ENCODE data around the gene SLC46A1. TPM values are rescaled to one million over a fixed set of nuclear protein-coding genes. Genes with fewer than 3 reads are reported as not detected.

Gene SLC46A1
- polyA plus RNA-seq, 1 donor (not counting 4 experiments of a cell fraction or from before 2014, with no cell fraction given) = 1.9 TPM

DNA sequence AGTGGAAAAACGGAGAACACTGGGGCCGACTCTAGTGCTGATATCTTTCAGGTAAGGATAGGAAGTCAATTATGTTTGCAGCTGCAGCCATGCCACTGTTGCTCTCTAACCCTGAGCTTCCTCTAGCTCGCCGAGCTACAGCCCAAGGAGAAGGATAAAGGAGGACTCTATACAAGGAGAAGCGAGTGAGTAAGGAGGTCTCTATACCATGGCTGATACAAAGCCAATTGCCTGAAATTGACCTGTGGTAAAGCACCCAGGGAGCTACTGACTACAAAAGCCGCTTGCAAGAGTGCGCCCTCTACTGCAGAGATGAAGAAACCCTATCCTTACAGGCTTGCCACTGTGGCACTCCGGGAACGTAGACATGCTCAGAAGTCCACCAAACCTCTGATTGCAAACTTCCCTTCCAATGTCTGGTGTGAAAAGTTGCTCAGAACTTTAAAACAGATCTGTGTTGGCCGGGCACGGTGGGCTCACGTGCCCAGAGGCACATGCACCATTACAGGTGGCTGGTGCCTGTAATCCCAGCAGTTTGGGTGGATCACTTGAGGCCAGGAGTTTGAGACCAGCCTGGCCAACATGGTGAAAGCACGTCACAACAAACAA lies 10.8 kb upstream of the SLC46A1 start:
- H3K27me3 ChIP-seq (ENCODE audit: control insufficient read depth, extremely low read depth, insufficient read depth, low read length) = no peaks in the 10 kb centered on the region
- H3K4me2 ChIP-seq (ENCODE audit: control insufficient read depth, extremely low read depth, insufficient read depth, low read depth, low read length) = no peak overlapping the region
- H3K4me3 ChIP-seq (ENCODE audit: control insufficient read depth in 2 of 3, extremely low read depth in 1 of 3, insufficient read depth in 2 of 3, low read depth in 1 of 3, low read length in 3 of 3) = no peak overlapping the region
- H2AFZ ChIP-seq (ENCODE audit: control insufficient read depth, low read length) = no peak overlapping the region
- DNase-seq (ENCODE audit: low read depth, low spot score) (peak; percentile 46), FAIRE-seq (peak; percentile 95)
- H3K9me1 ChIP-seq (ENCODE audit: control insufficient read depth, extremely low read depth, insufficient read depth, low read length) = no peaks in the 10 kb centered on the region
- no peaks in the 10 kb centered on the region for H3K36me3 ChIP-seq (ENCODE audit: control insufficient read depth in 2 of 2, extremely low read depth in 1 of 2, insufficient read depth in 2 of 2, low read length in 2 of 2)
- H4K20me1 ChIP-seq (ENCODE audit: control insufficient read depth, extremely low read depth, insufficient read depth, low read length) = no peaks in the 10 kb centered on the region
- no peaks in the 10 kb centered on the region for H3K79me2 ChIP-seq (ENCODE audit: control insufficient read depth, insufficient read depth, low read length)
- no peak overlapping the region for H3K27ac ChIP-seq (ENCODE audit: control insufficient read depth, insufficient read depth, low read length)
- H3K9ac ChIP-seq (ENCODE audit: control insufficient read depth, extremely low read depth, insufficient read depth, low read length) = no peak overlapping the region
- dilution Hi-C loops (cut with MboI; ENCODE audit: extremely low pct_ligation_motif_present, low sequenced_read_pairs) = no loop called here
- no peaks in the 10 kb centered on the region for H3K4me1 ChIP-seq (ENCODE audit: control insufficient read depth, extremely low read depth, insufficient read depth, low read length)
- TF ChIP-seq, protein P1, sequence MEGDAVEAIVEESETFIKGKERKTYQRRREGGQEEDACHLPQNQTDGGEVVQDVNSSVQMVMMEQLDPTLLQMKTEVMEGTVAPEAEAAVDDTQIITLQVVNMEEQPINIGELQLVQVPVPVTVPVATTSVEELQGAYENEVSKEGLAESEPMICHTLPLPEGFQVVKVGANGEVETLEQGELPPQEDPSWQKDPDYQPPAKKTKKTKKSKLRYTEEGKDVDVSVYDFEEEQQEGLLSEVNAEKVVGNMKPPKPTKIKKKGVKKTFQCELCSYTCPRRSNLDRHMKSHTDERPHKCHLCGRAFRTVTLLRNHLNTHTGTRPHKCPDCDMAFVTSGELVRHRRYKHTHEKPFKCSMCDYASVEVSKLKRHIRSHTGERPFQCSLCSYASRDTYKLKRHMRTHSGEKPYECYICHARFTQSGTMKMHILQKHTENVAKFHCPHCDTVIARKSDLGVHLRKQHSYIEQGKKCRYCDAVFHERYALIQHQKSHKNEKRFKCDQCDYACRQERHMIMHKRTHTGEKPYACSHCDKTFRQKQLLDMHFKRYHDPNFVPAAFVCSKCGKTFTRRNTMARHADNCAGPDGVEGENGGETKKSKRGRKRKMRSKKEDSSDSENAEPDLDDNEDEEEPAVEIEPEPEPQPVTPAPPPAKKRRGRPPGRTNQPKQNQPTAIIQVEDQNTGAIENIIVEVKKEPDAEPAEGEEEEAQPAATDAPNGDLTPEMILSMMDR (optimal IDR thresholded peaks at IDR 0.05 in 1 of 3, IDR thresholded peaks at IDR 0.05 in 1 of 3, conservative IDR thresholded peaks at IDR 0.05 in 1 of 3; ENCODE audit: extremely low read depth in 1 of 3, insufficient read depth in 2 of 3, low read length in 3 of 3) = peak; percentile 85 to 91 (median 87)
- no peak for TF ChIP-seq EZH2 (IDR thresholded peaks at IDR 0.05; ENCODE audit: low read length)
- no peaks in the 10 kb centered on the region for H3K9me3 ChIP-seq (ENCODE audit: control insufficient read depth, low read depth, low read length)

DNA sequence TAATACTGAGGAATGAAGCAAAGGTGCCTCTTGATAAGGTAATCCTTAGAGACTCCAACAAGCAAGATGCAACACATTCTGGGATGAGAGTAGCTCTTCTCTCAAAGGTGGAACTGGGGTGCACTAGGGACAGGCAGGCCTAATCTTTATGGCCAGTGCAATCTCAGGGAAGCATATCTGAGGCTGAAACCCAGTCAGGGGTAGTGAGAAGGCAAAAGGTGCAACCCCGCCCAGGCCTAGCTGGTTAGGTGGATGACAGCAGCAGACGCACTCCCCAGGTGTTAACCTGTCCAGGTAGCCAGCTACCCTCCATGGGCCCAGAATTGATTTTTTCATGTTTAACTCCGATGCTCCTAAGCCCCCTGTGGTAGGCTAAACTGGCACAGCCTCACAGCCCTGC lies 9.9 kb upstream of the SLC46A1 start:
- dilution Hi-C loops (cut with MboI; ENCODE audit: extremely low pct_ligation_motif_present, low sequenced_read_pairs) = no loop called here
- Histone ChIP-seq H3K36me3 (ENCODE audit: control insufficient read depth in 2 of 2, extremely low read depth in 1 of 2, insufficient read depth in 2 of 2, low read length in 2 of 2) (no peaks in the 10 kb centered on the region), H3K4me3 (ENCODE audit: control insufficient read depth in 2 of 3, extremely low read depth in 1 of 3, insufficient read depth in 2 of 3, low read depth in 1 of 3, low read length in 3 of 3) (no peak overlapping the region), H3K9ac (ENCODE audit: control insufficient read depth, extremely low read depth, insufficient read depth, low read length) (no peak overlapping the region), H3K9me1 (ENCODE audit: control insufficient read depth, extremely low read depth, insufficient read depth, low read length) (no peaks in the 10 kb centered on the region), H4K20me1 (ENCODE audit: control insufficient read depth, extremely low read depth, insufficient read depth, low read length) (no peaks in the 10 kb centered on the region), H3K27ac (ENCODE audit: control insufficient read depth, insufficient read depth, low read length) (no peak overlapping the region), H2AFZ (ENCODE audit: control insufficient read depth, low read length) (no peak overlapping the region), H3K4me2 (ENCODE audit: control insufficient read depth, extremely low read depth, insufficient read depth, low read depth, low read length) (no peak overlapping the region), H3K79me2 (ENCODE audit: control insufficient read depth, insufficient read depth, low read length) (no peaks in the 10 kb centered on the region), H3K4me1 (ENCODE audit: control insufficient read depth, extremely low read depth, insufficient read depth, low read length) (no peaks in the 10 kb centered on the region), H3K27me3 (ENCODE audit: control insufficient read depth, extremely low read depth, insufficient read depth, low read length) (no peaks in the 10 kb centered on the region), H3K9me3 (ENCODE audit: control insufficient read depth, low read depth, low read length) (no peaks in the 10 kb centered on the region)
- DNase-seq (ENCODE audit: low read depth, low spot score) (no peak), FAIRE-seq (no peak)
- TF ChIP-seq, protein P1 (optimal IDR thresholded peaks at IDR 0.05 in 1 of 3, IDR thresholded peaks at IDR 0.05 in 1 of 3, conservative IDR thresholded peaks at IDR 0.05 in 1 of 3; ENCODE audit: extremely low read depth in 1 of 3, insufficient read depth in 2 of 3, low read length in 3 of 3) = no peak
- TF ChIP-seq EZH2 (IDR thresholded peaks at IDR 0.05; ENCODE audit: low read length) = no peak
